ENCODE data around the gene PLEKHG3.

PLEKHG3 gene

DNA sequence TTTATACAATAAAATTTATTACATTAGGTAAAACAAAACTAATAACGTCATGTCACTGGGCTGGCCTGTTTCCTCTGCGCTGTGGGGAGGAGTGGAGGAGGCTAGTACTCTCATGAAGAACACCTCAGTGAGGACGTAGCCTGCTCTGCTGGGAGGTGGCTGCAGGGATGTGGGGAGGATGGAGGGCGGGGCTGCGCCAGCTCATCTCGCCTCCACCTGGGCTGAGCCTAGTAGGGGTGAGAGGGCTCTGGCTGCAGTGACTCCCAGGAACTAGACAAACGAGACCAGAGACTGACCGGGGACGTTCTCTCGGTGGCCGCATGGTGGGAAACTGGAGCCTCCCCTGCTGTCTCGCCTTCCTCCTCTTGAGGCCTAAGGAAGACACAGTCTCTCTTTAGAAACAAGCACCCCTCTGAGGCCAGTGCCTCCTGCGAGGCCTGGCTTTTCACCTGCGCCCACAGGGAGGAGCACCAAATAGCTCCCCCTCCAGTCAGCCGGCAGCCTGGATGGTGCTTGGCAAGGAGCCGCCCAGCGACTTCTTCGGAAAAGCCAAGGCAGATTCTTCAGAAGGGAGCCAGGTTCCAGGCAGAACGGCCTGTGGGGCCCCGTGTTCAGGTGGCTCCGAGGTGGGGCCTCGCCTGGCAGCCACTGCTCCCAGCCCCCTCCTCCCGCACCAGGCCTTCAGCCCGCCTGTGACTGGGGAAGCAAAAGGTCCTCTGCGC, 62.4 kb downstream of the PLEKHG3 start:
- DNase-seq: no peak

- no peak for DNase-seq
Measured at GRCh38 chr14:64767215-64767964, 63.2 kb downstream of the PLEKHG3 start.

GRCh38 chr14:64768401-64769095, 64.3 kb downstream of the PLEKHG3 start:
- DNase-seq: no peak

GRCh38 chr14:64769096-64770020, 65.1 kb downstream of the PLEKHG3 start:
- no peak for DNase-seq

DNA sequence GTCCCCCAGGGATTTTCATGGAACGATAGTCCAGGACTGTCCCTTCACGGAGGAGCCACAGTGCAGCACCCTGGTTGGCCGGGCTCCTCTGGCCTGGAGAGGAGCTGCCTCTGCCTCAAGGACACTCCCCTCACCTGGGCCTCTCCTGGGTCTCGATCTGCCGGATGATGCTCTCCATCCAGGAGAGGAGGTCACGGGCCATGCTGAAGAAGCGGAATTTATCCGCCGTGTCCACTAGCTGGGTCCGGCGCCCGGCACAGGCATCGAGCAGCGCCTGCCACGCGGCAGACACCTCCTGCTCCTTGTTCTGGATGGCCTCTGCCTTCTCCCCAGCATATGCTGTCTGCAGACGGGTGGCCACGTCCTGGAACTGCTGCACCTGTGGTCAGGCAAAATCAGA, 66.5 kb downstream of the PLEKHG3 start:
- DNase-seq: no peak

- DNase-seq: no peak
Measured at GRCh38 chr14:64771161-64771560, 66.9 kb downstream of the PLEKHG3 start.

GRCh38 chr14:64772397-64772950, 68.2 kb downstream of the PLEKHG3 start:
- no peak for DNase-seq

- no peak for DNase-seq
Measured at GRCh38 chr14:64773046-64773445, 68.8 kb downstream of the PLEKHG3 start.

DNA sequence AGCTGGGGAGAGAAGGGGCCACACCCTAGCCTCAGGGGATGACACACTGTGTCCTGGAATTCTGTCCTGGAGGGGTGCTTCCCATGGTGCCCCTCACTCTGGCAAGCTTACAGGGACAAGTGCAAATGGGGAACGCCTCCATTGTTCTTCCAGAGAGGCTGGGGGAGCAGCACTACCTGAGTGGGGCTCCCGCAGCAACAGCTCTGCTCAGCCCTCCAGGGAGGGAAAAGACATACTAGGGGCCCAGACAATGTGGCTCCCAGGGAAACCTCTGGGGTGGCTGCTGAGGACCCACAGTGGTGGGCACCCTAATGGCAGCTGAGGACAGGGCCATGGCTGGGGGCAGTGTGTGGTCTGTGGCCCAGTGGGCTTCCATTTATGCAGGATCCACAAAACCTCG, 69.4 kb downstream of the PLEKHG3 start:
- DNase-seq: no peak

GRCh38 chr14:64774272-64774671, 70.0 kb downstream of the PLEKHG3 start:
- no peak for DNase-seq

- no peak for DNase-seq
Measured at GRCh38 chr14:64775081-64775777, 71.0 kb downstream of the PLEKHG3 start.

GRCh38 chr14:64777461-64777860, 73.2 kb downstream of the PLEKHG3 start:
- DNase-seq: no peak

- no peak for DNase-seq
Measured at GRCh38 chr14:64778104-64778754, 74.0 kb downstream of the PLEKHG3 start.

GRCh38 chr14:64779472-64779871, 75.2 kb downstream of the PLEKHG3 start:
- no peak for DNase-seq

GRCh38 chr14:64782196-64782595, 78.0 kb downstream of the PLEKHG3 start:
- DNase-seq: no peak

DNA sequence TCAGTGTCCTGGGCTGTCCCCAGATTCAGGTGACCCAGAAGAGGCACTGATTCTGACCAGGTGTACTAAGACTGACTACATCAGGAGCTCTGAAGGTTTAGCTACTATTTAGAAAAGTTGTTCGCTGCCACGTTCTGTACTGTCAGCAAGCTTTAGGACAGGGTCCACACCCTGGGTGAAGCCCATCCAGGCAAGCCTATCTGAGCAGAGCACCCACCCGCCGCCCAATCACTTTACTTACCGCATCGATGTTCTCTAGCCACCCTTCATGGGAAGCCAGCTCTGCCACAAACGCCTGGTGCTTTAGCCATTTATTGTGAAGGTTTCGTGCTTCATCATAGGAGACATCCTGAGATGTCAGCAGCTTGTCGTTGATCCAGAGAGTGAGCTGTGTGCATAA, 79.8 kb downstream of the PLEKHG3 start:
- no peak for DNase-seq

GRCh38 chr14:64786296-64787149, 82.3 kb downstream of the PLEKHG3 start:
- peak; percentile 27 for DNase-seq

DNA sequence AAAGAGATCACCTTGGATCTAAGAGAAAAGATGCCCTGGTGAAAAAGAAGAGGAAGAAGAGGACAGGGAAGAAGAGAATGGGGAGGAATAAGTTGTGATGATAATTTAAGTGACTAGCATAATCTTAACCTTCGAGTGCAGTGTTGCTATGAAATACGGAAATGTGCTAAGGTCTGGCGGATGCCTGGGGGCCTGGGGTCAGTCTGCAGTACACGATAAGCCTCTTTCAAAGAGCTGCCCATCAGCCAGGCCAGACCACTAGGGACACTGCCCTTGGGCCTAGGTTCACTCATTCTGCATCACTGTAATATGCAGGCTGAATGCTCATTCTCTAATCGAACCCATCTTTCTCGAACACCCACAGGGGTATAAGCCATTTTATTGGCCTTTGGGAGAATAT, 83.4 kb downstream of the PLEKHG3 start:
- DNase-seq: no peak

DNA sequence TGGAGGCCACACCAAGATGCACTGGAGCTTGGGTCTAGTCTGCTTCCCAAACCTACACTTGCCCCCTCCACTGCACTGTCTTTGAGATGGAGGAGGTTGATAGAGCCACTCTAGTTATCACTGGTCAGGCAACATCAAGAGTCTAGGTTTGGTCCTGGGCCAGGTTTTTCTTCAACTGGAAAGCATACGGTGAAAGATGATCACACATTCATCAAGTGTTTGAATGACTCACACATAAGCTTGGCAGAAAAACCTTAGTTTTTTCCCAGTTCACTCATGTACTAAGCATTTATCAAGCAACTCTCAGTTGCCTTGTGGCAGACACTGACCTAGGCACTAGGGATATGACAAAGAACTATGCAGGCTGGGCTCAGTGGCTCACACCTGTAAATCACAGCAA, 84.5 kb downstream of the PLEKHG3 start:
- DNase-seq: peak; percentile 92

DNA sequence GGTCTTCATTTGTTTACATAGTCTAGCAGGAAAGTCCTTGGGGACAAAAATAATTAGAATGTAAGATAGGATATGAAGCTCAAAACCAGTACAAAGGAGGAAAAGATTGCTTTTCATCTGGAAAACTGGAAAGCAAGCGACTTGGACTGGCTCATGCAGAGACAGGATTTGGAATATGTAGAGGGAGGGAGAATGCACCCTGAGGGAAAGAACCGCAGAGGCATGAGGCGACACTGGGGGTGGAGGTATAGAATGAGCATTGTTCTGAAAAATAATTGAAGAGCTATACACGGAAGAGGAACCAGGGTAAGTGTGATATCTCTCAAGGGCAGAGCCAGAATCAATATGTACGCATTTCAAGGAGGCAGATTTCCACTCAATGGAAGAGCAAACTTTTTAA, 85.5 kb downstream of the PLEKHG3 start:
- DNase-seq: no peak

Data from EL (cell line).